ENCODE measurements around the gene DPY19L1. TPM values are rescaled to one million over a fixed set of nuclear protein-coding genes. Genes with fewer than 3 reads are reported as not detected.
A peak's percentile ranks its signal among the peaks of the same experiment; 100 is the strongest.
"Not testable (repeated sequence)": the region's sequence is repeated elsewhere in the genome, so short reads cannot be mapped to it uniquely, and the experiment has no call there.

The DPY19L1 gene
- total RNA-seq, 2 donors from 2014 or later, result 15.4 to 17.9 TPM

DNA sequence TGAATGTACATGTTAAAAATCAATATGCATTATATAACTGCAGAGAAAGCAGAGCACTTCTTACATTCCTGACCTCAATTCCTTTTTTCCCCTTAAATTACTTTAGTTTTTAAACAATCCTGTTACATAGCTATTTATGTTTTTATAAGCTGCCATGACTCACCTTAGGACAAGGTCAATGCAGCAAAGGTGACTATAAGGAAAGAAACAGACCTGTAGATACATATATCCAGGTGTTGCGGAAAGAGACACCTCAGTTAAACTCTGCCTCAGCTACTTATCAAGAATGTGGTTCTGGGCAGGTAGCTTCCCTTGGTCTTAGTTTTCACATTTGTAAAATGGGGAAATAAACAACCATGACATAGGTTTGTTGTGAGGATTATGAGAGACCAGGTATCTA, 105.5 kb downstream of the DPY19L1 start:
- no peaks in the 10 kb centered on the region for H3K4me1 Mint-ChIP-seq
- ATAC-seq (replicated peaks), result no peak
- H3K27me3 Mint-ChIP-seq, result no peaks in the 10 kb centered on the region
- H3K4me3 Mint-ChIP-seq, result no peak overlapping the region
- no peaks in the 10 kb centered on the region for H3K9me3 Mint-ChIP-seq
- H3K27ac Mint-ChIP-seq, result no peak overlapping the region
- H3K36me3 Mint-ChIP-seq (ENCODE audit: low read depth), result peaks cover 30% of the 10 kb centered on the region

DNA sequence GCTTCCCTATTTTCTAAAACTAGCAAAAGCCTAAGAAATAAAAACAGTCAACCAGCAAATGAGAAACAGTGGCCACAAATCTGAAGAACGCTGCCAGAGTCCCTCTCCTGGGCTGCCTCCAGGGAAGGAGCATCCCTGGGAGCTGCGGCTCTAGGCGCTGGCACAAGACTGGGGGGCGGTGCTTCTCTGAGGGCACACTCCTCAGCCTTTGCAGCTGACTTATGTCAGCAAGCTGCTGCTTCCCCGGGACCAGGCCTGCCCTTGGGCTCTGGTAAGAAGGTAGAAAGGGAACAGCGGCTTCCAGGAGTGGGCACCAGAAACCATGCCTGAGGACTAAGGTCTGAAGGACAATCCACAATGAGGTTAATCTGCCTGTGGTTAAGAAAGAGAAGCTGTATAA, 107.5 kb downstream of the DPY19L1 start:
- ATAC-seq (replicated peaks); H3K4me1 Mint-ChIP-seq; H3K27ac Mint-ChIP-seq; H3K27me3 Mint-ChIP-seq; H3K9me3 Mint-ChIP-seq; H3K4me3 Mint-ChIP-seq: not testable (repeated sequence)
- H3K36me3 Mint-ChIP-seq (ENCODE audit: low read depth), result peaks cover 30% of the 10 kb centered on the region

DNA sequence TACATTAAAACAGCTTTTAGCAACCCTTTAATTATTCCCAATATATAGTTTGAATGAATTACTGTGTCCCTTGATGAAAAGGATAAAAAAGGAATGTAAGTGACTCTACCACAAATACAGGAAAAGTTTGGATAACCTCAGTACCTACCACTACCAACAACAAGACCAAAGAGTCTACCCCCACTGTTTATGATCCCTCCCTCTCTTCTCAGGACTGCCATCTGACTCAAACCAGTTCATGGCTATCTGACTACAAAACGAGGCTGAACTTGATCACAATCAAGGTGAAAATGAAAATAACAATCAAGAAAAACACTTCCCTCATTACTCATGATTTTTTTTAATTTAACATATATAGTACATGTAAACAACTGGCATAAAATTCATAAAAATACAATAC, 108.7 kb downstream of the DPY19L1 start:
- Mint-ChIP-seq H3K27ac (no peak overlapping the region), H3K36me3 (ENCODE audit: low read depth) (peaks cover 30% of the 10 kb centered on the region), H3K9me3 (no peaks in the 10 kb centered on the region), H3K4me3 (no peak overlapping the region), H3K27me3 (no peaks in the 10 kb centered on the region), H3K4me1 (no peaks in the 10 kb centered on the region)
- no peak for ATAC-seq (replicated peaks)

DNA sequence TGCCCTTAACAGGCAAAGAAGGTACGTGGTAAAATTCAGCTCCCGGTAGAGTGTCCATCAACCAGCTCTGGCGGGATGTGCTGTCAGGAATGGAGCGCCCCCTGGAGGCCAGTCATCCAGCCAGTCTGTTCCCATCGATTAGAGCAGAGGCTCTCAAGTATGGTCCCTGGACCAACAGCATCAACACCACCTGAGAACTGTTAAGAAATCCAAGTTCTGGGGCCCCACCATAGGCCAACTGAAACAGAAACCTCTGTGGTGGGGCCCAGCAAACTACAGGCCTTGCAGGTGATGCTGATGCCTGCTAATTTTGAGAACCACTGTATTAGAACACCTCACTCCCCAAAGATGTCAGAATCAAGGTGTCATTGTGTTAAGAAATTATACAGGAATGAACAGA, 109.2 kb downstream of the DPY19L1 start:
- Mint-ChIP-seq H3K4me1 (no peaks in the 10 kb centered on the region), H3K9me3 (no peaks in the 10 kb centered on the region), H3K36me3 (ENCODE audit: low read depth) (peaks cover 30% of the 10 kb centered on the region), H3K27ac (no peak overlapping the region), H3K4me3 (no peak overlapping the region), H3K27me3 (no peaks in the 10 kb centered on the region)
- peak; percentile 64 for ATAC-seq (replicated peaks)

DNA sequence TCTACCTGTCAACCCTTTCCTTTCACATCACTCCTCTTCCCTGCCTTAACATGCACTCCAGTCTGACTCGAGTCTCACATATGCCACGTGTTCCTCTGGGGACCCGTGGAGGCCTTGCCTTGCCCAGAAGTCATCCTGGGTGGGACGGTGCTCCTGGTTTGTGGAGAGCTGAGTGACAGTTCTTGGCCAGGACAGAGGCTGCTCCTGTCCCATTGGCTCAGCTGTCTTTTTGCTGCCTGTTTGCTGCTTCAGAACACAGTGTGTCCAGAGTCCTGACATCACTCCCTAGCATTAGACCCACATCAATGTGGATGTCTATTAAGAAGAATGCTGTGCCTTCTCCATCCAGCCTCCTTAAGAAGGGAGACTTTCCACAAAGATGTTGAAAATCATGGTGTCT, 116.8 kb downstream of the DPY19L1 start:
- H3K4me1 Mint-ChIP-seq; H3K4me3 Mint-ChIP-seq; H3K27ac Mint-ChIP-seq; H3K36me3 Mint-ChIP-seq (ENCODE audit: low read depth); H3K9me3 Mint-ChIP-seq; ATAC-seq (replicated peaks): not testable (repeated sequence)
- H3K27me3 Mint-ChIP-seq, result peaks cover 22% of the 10 kb centered on the region

DNA sequence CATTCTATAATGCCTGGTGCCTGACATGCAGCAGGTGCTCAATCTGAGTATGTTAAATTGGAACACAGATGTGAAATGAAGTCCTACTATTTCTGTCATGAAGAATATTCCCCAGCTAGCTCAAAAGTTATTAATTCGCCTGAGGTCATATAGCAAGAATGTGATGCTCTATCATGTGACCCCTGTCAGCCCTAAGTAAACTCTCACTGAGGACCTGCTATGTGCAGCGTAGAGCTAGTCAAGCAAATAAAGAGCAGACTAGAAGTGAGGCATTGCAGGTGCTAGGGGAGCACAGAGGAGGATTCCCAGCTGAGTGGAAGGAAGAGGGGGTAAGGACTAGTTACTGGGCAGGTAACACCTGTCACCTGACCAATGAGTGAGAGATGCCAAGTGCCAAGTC, 118.2 kb downstream of the DPY19L1 start:
- not testable (repeated sequence) for H3K4me1 Mint-ChIP-seq; H3K4me3 Mint-ChIP-seq; H3K36me3 Mint-ChIP-seq (ENCODE audit: low read depth); ATAC-seq (replicated peaks); H3K9me3 Mint-ChIP-seq; H3K27ac Mint-ChIP-seq
- peaks cover 22% of the 10 kb centered on the region for H3K27me3 Mint-ChIP-seq

DNA sequence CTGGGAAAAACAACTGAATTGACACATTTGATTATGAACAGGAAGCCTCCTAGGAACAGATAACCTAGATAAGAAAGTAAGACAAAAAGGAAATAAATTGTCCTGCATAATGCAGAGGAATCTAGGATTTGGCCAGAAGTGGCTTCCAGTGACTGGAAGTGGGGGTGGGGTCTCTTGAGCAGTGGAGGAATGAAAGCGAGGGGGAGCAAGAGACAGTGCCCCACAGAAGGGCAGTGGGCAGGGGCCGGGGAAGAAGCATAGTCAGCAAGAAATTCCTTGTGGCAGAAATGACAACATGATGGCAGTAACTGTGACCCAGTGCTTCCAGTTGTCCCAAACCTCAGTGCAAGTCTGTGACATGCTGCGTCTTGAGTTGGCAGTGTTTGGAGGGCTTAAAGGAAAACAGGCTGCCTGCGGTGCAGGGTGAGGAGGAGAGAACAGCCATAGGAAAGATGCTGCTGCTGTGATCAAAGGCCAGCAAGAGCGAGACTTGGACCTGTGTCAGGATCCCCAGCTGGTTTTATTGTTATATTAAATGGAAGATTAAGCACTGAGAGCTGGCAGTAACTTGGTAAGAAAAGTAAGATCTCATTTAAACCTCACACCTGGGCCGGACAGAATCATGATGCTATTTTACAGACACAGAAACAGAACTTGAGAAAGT, 119.0 kb downstream of the DPY19L1 start:
- H3K4me3 Mint-ChIP-seq; H3K27ac Mint-ChIP-seq; H3K36me3 Mint-ChIP-seq (ENCODE audit: low read depth); H3K9me3 Mint-ChIP-seq; ATAC-seq (replicated peaks); H3K4me1 Mint-ChIP-seq: not testable (repeated sequence)
- H3K27me3 Mint-ChIP-seq, result peaks cover 22% of the 10 kb centered on the region

DNA sequence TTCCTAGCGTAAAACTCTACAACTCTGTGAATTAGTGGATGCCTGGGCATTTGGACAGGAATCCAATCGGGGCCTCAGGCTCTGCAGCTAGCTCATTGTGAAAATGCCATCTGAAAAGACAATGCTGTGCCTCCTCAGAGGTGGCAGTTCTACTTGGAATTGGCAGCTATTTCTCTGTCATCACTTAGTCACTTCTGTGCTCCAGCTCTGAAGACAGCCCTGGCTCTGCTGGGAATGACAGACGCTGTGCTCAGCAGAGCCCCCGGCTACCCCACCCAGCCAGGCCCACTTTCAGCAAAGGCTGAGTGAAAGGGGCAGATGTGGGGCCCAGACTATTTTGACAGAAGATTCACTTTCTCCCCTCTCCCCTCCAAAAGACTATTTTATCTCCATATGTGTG, 119.8 kb downstream of the DPY19L1 start:
- H3K4me1 Mint-ChIP-seq; H3K27ac Mint-ChIP-seq; H3K4me3 Mint-ChIP-seq; H3K36me3 Mint-ChIP-seq (ENCODE audit: low read depth); ATAC-seq (replicated peaks); H3K9me3 Mint-ChIP-seq: not testable (repeated sequence)
- H3K27me3 Mint-ChIP-seq, result peaks cover 22% of the 10 kb centered on the region

DNA sequence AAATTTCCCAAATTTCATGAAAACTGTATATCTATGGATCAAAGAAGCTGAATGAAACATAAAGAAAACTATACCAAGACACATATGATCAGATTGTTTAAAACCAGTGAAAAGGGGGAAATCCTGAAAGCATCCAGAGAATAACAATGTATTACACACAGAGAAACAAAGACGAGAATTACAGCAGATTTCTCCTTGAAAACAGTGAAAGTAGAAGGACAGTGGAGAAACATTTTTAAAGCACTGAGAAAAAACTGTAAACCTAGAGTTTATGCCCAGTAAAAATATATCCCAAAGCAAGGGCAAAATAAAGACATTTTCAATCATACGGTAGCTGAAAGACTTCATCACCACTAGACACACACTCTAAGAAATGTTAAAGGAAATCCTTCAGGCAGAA, 121.0 kb downstream of the DPY19L1 start:
- no peaks in the 10 kb centered on the region for H3K36me3 Mint-ChIP-seq (ENCODE audit: low read depth)
- peaks cover 22% of the 10 kb centered on the region for H3K27me3 Mint-ChIP-seq
- peaks cover 6% of the 10 kb centered on the region for H3K9me3 Mint-ChIP-seq
- ATAC-seq (replicated peaks), result no peak
- no peak overlapping the region for H3K4me3 Mint-ChIP-seq
- no peaks in the 10 kb centered on the region for H3K4me1 Mint-ChIP-seq
- no peak overlapping the region for H3K27ac Mint-ChIP-seq

DNA sequence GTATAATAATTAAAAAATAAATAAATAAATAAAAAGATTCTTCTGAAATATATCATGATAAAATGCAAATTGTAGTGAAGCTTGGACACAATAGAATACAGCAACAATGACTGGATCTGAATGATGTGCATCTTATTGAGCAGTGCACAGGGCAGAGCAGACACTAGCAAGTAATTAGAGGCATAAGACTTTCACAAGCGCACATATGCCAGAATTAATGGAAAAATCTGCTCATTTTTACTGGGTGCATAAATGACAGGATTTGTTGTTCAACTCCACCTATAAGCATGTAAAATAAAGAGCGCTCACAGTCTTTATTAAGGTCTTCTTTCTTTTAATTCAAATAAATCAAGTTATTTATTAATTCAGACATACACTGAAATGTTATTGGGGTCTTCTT, 125.0 kb downstream of the DPY19L1 start:
- ATAC-seq (replicated peaks), result no peak
- peaks cover 6% of the 10 kb centered on the region for H3K9me3 Mint-ChIP-seq
- no peak overlapping the region for H3K27ac Mint-ChIP-seq
- peaks cover 9% of the 10 kb centered on the region for H3K27me3 Mint-ChIP-seq
- H3K4me1 Mint-ChIP-seq, result no peaks in the 10 kb centered on the region
- no peak overlapping the region for H3K4me3 Mint-ChIP-seq
- no peaks in the 10 kb centered on the region for H3K36me3 Mint-ChIP-seq (ENCODE audit: low read depth)

DNA sequence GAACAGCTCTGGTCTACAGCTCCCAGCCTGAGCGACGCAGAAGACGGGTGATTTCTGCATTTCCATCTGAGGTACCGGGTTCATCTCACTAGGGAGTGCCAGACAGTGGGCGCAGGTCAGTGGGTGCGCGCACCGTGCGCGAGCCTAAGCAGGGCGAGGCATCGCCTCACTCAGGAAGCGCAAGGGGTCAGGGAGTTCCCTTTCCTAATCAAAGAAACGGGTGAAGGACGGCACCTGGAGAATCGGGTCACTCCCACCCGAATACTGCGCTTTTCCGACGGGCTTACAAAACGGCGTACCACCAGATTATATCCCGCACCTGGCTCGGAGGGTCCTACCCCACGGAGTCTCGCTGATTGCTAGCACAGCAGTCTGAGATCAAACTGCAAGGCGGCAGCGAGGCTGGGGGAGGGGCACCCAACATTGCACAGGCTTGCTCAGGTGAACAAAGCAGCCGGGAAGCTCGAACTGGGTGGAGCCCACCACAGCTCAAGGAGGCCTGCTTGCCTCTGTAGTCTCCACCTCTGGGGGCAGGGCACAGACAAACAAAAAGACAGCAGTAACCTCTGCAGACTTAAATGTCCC, 130.9 kb downstream of the DPY19L1 start:
- not testable (repeated sequence) for H3K36me3 Mint-ChIP-seq (ENCODE audit: low read depth); H3K27ac Mint-ChIP-seq; H3K9me3 Mint-ChIP-seq; H3K27me3 Mint-ChIP-seq; H3K4me1 Mint-ChIP-seq; ATAC-seq (replicated peaks)
- peak overlapping the region; percentile 61 for H3K4me3 Mint-ChIP-seq

DNA sequence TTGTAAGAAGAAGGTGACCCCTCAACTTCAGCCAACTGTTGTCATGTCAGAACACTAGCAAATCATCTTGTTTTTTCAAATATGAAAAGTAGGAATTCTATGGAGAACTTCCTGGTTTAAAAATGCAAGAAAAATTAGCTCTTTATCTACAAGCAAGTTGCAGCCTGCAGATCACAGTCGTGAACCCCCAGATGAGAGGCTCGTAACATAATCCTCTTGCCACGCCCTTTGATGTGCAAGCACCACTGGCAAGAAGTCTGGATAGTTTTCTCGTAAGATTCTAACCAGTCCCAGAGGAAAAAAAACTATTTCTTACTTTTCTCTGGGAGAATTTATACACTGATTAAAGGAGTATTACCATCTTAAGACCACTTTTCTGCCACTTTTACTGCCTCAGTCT, 132.3 kb downstream of the DPY19L1 start:
- H3K4me1 Mint-ChIP-seq, result no peaks in the 10 kb centered on the region
- ATAC-seq (replicated peaks), result no peak

DNA sequence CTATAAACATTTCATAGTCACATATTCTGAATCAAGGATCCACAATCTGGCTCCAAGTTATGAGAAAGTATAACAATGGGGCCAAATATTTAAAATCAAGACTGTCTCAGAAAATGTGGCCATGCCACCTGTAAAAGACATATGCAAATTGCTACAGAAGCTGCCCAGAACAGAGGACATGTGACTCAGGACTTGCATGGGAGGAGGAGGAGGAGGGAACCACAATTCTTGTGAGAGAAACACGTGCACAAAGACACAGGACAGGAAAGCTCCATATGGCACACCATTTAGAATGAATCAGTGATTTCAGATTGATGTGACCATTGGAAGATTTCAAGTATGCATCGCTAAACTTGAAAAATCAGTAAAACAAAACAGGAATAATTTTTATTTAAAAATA, 133.4 kb downstream of the DPY19L1 start:
- peaks cover 11% of the 10 kb centered on the region for H3K27me3 Mint-ChIP-seq
- ATAC-seq (replicated peaks); H3K4me3 Mint-ChIP-seq; H3K9me3 Mint-ChIP-seq; H3K27ac Mint-ChIP-seq; H3K36me3 Mint-ChIP-seq (ENCODE audit: low read depth); H3K4me1 Mint-ChIP-seq: not testable (repeated sequence)

More for the DNA sequence above, 132.3 kb downstream of the DPY19L1 start:
- Mint-ChIP-seq H3K27me3 (peaks cover 7% of the 10 kb centered on the region), H3K9me3 (no peaks in the 10 kb centered on the region), H3K36me3 (ENCODE audit: low read depth) (no peaks in the 10 kb centered on the region), H3K27ac (no peak overlapping the region), H3K4me3 (no peak overlapping the region)

DNA sequence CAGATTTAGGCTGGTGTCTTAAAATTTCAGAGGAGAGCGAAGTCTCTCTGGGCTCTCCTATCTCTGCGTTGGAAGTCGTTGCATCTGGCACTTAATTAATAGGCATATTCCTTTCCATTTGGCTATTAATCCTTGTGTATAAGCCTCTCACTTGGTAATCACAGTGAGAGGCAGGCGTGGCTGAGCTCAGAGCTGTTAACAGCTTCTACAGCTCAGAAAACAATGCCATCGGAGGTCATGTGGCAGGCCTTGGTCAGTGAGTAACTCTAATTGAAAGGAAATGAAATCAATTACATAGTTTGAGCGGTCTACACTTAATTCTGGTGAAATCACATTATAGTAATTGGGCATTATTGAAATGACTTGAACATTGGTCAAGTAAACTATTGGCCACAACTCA, 135.1 kb downstream of the DPY19L1 start:
- H3K27me3 Mint-ChIP-seq, result peaks cover 18% of the 10 kb centered on the region
- H3K36me3 Mint-ChIP-seq (ENCODE audit: low read depth), result no peaks in the 10 kb centered on the region
- peaks cover 6% of the 10 kb centered on the region for H3K9me3 Mint-ChIP-seq
- H3K4me1 Mint-ChIP-seq, result no peaks in the 10 kb centered on the region
- ATAC-seq (replicated peaks), result no peak
- H3K4me3 Mint-ChIP-seq, result no peak overlapping the region
- no peak overlapping the region for H3K27ac Mint-ChIP-seq

DNA sequence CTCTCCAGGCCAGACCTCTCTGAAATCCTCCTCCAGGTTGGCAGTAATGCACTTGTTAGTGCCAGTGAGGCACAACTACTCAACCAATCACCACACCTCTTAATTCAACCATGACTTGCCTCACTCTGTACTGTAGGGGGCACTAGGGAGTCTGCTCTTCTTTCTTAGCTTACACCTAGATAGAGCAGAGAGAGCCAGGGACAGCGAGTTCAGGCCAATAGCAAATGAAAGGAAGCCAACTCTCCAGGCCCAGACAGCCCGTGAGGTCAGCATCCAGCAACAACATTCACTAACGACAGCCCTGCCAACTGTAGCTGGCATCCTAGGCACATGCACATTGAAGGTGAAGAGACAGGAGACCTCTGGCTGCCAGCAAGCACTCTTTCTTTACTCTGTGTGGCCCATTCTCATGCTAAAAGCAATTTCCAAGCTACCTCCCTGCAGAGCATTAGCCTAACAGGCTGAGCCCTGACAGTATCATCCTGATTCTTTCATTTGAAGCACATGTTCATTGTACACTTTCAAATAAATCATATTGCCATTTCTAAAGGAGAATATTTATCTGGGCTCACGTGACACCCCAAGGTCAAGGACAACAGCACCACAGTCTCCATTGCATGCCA, 136.3 kb downstream of the DPY19L1 start:
- H3K36me3 Mint-ChIP-seq (ENCODE audit: low read depth), result no peaks in the 10 kb centered on the region
- peak; percentile 55 for ATAC-seq (replicated peaks)

More for the DNA sequence above, 136.3 kb downstream of the DPY19L1 start:
- Mint-ChIP-seq H3K4me1 (no peaks in the 10 kb centered on the region), H3K9me3 (peaks cover 13% of the 10 kb centered on the region), H3K27ac (no peak overlapping the region), H3K4me3 (no peak overlapping the region), H3K27me3 (peaks cover 22% of the 10 kb centered on the region)
